Neuron (in vitro differentiated cells): Measurements from ENCODE around the gene VASN.

Experiments
- H2AFZ ChIP-seq: one replicate; pipeline ENCODE4 v1.6.1; 2013; ENCODE audit warnings: low read depth, mild to moderate bottlenecking, inconsistent platforms, low read length, moderate library complexity
- H3K27me3 ChIP-seq: one replicate; pipeline ENCODE4 v1.6.1; 2013; ENCODE audit warnings: low read length; ENCODE audit not compliant: insufficient read depth
- H3K36me3 ChIP-seq: one replicate; pipeline ENCODE4 v1.6.1; 2013; ENCODE audit warnings: low read length; ENCODE audit not compliant: insufficient read depth
- H3K4me1 ChIP-seq: one replicate; pipeline ENCODE4 v1.6.1; 2013; ENCODE audit warnings: low read length; ENCODE audit not compliant: insufficient read depth
- H3K4me3 ChIP-seq: 2 replicates; pipeline ENCODE4 v1.5.1; 2013; ENCODE audit warnings: mild to moderate bottlenecking, low read length, moderate library complexity
- H3K9me3 ChIP-seq: one replicate; pipeline ENCODE4 v1.6.1; 2013; ENCODE audit warnings: low read length

The VASN gene

DNA sequence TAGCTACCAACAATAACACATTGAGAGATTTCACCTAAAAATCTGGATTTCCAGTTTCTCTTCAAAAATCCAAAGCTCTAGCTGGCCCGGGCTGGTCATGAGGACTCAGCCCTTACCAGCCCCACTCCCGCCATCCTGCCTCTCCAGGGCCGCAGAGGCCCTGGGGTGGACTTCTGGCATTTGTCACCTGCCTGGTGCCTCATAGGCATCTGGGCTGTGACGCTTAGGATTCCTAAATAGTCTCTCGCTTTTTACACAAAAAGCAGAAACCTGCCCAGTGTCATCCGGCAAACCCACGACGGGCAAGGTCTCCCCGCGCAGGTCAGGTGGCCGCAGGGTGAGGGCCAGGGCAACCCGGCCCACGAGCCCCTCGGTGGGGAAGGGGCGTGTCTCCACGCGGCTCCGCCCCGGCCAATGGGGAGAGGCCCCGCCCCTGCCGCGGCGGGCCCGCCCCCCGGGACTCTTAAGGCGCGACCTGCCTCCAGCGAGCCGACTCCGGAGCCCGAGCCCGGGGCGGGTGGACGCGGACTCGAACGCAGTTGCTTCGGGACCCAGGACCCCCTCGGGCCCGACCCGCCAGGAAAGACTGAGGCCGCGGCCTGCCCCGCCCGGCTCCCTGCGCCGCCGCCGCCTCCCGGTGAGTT lies at the start of gene VASN:
TSS of gene VASN (plus strand) at position 492 of the 644 bp plus-strand sequence. CDS start 9,030 bp downstream, outside the sequence.
- Histone ChIP-seq H3K9me3 (no peaks in the 10 kb centered on the region), H3K36me3 (no peaks in the 10 kb centered on the region), H3K4me1 (peaks cover 37% of the 10 kb centered on the region), H3K4me3 (peak within 1 kb of the TSS; percentile 47), H3K27me3 (no peaks in the 10 kb centered on the region), H2AFZ (no peak within 1 kb of the TSS)

DNA sequence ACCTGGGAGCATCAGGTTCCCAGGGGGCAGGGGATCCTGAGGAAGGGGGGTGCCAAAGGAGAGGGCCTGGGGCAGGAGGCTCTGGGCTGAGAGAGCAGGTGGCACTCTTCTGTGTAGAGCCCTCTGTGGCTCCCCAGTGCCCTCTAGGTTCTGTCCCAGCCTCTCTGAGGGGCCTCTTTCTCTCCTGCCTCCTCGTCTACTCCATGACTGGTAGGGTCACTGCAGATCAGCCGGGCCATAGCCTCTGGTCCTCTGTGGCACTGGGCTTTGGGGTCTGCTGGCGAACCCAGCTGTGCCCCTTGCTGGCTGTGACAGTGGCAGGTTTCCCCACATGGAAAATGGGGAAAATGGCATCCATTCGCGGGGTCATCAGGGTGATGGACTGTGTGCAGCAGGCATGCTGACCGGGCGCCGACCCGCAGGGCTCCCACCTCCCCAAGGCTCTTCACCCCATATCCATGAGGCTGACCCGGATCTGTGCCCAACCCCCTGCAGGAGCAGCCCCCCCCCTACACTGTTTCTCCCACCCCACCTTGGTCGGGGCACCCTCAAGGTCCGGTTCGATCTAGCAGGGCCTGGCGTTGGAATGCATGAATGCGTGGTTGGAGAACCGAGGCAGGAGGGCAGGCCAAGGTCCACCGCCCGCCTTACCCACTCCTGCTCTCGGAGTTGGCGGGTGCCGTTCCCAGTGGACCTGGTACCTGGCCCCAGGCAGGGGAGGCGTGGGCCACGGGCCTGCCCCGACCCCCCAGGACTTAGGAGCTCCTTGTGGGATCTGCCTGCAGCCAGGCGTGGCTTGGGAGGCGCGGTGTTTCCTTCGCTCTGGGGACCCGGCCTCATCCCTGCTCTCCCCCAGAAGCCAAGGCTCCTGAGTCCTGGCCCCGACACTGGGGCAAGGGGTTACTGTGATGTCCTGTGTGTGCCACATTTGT lies 49.3 kb upstream of the VASN start:
- Histone ChIP-seq H3K4me1 (peaks cover 46% of the 10 kb centered on the region), H3K27me3 (no peaks in the 10 kb centered on the region), H3K9me3 (no peaks in the 10 kb centered on the region), H2AFZ (no peak overlapping the region), H3K4me3 (no peak overlapping the region), H3K36me3 (no peaks in the 10 kb centered on the region)

DNA sequence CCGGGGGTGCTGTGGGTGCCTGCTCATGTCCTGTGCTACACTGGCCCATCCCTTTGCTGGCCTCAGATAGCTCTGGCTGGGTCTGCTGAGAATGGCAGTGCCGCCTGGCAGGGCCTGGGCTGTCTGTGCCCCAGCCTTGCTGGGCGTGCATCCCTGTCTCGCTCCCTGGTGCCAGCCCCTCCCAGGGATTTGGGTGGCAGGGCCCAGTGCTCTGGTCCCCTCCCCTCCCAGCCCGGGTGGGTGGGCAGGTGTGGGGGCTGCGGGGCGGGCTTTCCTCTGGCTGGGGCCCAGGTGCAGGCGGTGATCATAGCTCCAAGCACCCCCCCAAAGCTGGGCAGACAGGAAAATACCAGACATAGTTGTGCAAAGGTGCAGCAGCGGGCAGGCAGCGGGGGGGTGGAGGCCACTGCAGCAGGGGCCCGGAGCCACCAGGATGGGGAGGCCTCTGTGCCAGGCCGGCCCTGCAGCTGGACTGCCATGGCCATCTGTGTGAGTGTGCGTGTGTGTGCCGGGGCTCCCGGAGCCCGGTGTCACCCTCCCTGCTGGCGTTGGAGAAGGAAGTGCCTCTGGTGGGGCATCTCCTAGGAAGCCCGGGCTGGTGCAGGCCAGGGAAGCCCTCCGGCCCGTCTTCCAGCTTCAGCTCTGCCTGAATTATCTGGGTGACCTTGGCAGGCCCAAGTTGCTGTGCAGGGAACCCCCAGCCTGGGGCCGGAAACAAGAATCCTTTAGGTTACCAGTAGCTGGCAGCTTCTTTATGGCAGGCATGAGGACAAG lies 48.4 kb upstream of the VASN start:
- no peaks in the 10 kb centered on the region for H3K36me3 ChIP-seq
- H3K4me1 ChIP-seq: peaks cover 42% of the 10 kb centered on the region
- no peaks in the 10 kb centered on the region for H3K9me3 ChIP-seq
- H2AFZ ChIP-seq: no peak overlapping the region
- H3K27me3 ChIP-seq: no peaks in the 10 kb centered on the region
- H3K4me3 ChIP-seq: no peak overlapping the region

DNA sequence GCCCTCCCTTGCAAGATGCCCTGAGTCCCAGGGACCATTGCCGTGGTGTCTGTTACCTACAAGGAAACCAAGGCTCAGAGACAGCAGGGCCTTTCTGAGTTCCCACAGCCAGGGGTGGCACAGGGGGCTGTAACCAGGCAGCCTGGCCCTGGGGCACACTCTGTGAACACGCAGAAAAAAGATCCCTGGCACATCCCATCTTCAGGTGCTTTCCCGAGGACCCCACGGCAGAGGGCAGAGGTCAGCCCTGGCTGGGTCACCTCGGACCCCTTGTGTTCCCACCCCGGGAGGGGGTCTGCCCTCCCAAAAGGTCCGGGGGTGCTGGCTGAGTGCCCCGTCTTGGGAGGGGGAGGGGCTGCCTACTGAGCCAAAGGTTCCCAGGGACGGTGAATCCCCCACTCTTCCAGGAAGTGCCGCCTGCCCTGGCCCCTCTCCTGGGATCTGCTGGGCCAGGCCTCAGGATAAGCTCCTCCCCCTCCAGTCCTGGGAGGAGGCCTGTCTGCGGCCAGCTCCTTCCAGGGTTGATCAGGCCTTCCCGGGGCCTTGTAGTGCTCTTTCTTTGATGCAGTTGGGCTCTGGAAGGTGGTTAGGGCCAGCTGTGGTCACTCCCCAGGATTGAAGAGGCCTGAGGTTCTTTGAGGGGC lies 47.7 kb upstream of the VASN start:
- H2AFZ ChIP-seq: no peak overlapping the region
- H3K4me1 ChIP-seq: peaks cover 42% of the 10 kb centered on the region
- no peaks in the 10 kb centered on the region for H3K36me3 ChIP-seq
- H3K9me3 ChIP-seq: no peaks in the 10 kb centered on the region
- H3K27me3 ChIP-seq: no peaks in the 10 kb centered on the region
- H3K4me3 ChIP-seq: no peak overlapping the region

DNA sequence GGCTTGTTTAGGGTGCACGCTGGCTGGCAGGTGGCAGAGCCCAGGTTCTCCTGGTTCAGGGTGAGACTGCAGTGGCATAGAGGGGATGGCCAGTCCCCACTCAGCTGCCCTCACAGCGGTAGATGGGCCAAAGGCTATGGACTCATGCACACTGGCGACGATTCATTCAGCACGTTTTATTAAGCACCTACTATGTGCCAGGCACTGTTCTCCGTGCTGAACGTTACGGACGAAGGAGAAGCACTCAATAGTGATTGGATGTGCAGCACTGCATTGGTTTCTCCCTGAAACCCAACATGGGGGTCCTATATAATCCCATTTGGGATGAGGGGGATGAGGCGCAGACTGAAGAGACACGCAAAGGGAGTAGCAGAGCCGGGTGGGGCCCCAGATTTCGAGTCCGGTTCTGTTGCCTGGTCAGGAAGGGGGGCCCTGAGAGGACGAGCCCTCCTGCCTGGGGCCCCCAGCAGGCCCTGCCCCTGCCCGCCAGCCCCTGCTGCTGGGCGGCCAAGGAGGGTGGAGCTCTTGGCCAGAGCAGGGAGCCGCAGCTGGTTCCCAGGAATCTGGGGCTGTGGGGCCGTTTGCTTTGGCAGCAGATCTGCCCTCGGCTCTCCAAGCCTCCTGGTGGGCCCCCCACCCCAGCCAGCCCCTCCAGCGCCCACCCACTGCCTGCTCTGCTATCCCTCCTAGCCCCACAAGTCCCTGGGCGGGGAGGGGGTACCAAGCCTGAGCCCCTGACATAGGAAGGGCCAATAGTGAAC lies 47.0 kb upstream of the VASN start:
- H3K36me3 ChIP-seq: no peaks in the 10 kb centered on the region
- no peak overlapping the region for H3K4me3 ChIP-seq
- no peaks in the 10 kb centered on the region for H3K27me3 ChIP-seq
- H3K4me1 ChIP-seq: peaks cover 40% of the 10 kb centered on the region
- H2AFZ ChIP-seq: no peak overlapping the region
- no peaks in the 10 kb centered on the region for H3K9me3 ChIP-seq

DNA sequence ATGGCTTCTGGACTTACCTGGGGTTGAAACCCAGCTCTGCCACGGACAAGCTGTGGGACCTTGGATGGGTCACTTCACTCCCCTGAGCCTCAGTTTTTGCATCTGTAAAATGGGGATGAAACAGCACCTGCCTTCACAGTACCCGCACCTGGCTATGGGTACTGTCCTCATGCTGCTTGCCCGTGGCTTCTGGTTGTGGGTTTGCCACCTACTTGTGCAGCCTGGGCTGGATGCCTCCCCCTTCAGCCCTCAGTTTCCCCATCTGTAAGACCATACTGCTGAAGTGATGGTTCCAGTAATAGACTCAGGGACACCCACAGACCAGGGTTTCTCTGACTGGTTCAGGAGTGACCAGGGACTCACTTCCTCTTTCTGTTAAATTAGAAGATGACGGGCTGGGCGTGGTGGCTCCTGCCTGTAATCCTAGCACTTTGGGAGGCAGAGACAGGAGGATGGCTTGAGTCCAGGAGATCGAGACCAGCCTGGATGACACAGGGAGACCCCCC lies 46.3 kb upstream of the VASN start:
- H3K4me1 ChIP-seq: peaks cover 37% of the 10 kb centered on the region
- H3K36me3 ChIP-seq: no peaks in the 10 kb centered on the region
- no peak overlapping the region for H2AFZ ChIP-seq
- H3K4me3 ChIP-seq: no peak overlapping the region
- H3K9me3 ChIP-seq: no peaks in the 10 kb centered on the region
- no peaks in the 10 kb centered on the region for H3K27me3 ChIP-seq

DNA sequence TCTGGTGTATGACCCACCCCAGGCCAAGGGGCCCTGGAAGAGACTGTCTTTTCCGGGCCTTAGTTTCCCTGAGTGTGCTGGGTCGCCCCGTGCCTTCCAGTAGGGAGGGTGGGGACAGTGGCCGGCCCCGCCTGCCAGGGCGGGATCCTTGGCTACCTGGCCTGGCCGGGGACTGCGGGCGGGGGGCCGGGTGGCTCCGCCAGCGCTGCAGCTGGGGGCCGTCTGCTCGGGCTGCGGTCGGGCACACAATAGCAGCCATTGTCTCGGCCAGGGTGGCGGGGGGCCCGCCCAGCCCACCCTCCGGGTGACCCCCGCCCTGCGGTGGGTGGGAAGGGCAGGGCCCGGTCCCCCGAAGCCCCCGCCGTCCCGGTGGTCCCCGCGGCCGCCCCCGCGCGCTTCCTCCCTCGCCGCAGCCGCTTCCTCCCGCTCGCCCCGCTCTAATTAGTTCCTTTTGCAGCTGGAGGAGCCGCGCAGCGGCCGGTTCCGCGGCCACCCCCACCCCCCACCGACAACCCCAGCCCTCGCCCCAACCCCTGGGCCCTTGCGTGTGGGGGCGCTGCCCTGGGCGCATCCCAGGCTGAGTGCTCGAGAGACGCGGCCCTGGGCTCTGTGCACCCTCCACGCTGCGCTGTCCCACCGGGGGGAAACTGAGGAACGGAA lies 44.1 kb upstream of the VASN start:
- Histone ChIP-seq H3K9me3 (no peaks in the 10 kb centered on the region), H3K36me3 (peaks cover 2% of the 10 kb centered on the region), H3K4me3 (peak overlapping the region; percentile 55), H2AFZ (peak overlapping the region; percentile 32), H3K4me1 (peaks cover 33% of the 10 kb centered on the region), H3K27me3 (no peaks in the 10 kb centered on the region)

DNA sequence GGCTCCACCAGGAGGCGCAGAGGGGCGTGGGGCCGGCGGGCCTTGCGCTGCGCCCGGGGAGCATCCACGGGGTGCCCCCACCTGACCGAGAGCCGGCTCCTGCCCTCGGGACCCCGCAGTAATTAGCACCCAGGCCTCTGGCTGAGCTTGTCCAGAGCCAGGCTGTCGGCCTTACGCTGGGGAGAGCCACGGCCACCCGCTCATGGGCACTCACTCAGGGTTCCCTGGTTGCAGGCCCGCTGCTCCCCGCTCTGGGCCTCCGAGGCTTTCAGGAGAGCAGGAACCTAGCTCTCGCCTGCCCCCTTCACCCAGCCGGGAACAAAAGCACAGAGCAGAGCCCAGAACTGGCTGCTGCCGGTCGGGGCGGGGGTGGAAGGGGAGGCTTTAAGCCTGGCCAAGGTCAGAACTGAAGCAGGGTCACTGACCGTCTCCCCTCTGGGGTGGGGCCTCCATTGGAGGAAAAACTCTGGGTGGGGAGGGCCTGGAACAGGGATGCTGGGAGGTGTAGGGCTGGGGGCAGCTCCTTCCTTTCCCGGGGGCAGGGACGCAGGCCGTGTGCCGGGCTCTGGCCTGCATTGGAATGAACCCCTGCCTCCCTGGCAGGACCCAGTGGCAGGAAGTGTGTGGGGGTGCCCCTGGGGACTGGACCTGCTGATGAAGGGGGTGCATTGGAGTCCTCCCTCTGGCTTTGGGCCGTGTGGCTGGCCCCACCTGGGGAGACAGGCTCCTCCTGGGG lies 43.4 kb upstream of the VASN start:
- H3K4me3 ChIP-seq: peak overlapping the region; percentile 55

DNA sequence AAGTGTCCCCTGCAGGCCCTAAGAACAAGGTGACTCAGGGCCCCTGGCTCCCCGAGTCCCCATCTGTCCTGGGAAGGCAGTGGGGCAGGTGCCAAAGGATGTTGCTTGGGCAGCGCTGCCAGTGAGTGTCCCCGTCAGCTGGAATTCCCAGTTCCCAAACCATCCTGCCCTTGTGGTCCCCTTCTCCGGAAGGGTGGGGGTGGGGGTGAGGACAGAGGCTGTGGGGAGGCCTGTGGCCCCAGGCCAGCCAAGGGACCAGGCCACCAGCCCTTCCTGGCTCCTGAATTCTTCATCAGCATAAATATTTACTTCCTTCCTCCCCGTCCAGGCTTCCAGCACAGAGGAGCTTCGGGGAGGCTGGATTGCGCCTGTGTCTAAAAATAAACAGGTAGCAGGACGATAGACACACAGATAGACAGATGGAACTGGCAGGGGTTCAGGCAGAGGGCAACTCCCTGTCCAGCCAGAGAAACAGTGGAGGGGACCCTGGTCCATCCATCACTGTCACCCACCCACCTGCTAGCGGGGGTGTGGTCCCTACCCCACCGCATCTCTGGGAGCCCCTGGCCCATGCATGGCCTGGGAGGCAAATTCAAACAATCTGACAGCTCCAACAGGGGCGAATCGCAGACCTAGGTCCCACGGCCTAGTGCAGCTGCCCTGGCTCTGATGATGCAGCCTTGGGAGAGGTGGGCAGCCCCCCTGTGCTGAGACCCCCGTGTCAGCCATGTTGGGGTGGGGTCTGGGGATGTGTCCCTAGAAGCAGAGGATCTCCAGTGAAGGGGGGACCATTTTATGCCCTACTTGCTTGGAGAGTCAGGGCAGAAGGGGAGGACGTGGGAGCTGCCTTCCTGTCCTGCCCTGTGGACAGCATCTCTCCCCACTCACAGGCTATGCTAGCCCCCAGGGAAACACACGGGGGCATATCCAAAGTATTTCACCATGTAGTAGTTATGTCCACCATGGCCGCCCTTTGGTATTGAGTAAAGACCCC lies 42.6 kb upstream of the VASN start:
- H3K9me3 ChIP-seq: no peaks in the 10 kb centered on the region
- H3K4me3 ChIP-seq: no peak overlapping the region
- no peak overlapping the region for H2AFZ ChIP-seq
- H3K36me3 ChIP-seq: peaks cover 11% of the 10 kb centered on the region
- H3K27me3 ChIP-seq: no peaks in the 10 kb centered on the region
- H3K4me1 ChIP-seq: peaks cover 22% of the 10 kb centered on the region

More for the DNA sequence above, 43.4 kb upstream of the VASN start:
- no peaks in the 10 kb centered on the region for H3K9me3 ChIP-seq
- no peaks in the 10 kb centered on the region for H3K27me3 ChIP-seq
- H3K4me1 ChIP-seq: peaks cover 30% of the 10 kb centered on the region
- peaks cover 7% of the 10 kb centered on the region for H3K36me3 ChIP-seq
- H2AFZ ChIP-seq: peak overlapping the region; percentile 32

DNA sequence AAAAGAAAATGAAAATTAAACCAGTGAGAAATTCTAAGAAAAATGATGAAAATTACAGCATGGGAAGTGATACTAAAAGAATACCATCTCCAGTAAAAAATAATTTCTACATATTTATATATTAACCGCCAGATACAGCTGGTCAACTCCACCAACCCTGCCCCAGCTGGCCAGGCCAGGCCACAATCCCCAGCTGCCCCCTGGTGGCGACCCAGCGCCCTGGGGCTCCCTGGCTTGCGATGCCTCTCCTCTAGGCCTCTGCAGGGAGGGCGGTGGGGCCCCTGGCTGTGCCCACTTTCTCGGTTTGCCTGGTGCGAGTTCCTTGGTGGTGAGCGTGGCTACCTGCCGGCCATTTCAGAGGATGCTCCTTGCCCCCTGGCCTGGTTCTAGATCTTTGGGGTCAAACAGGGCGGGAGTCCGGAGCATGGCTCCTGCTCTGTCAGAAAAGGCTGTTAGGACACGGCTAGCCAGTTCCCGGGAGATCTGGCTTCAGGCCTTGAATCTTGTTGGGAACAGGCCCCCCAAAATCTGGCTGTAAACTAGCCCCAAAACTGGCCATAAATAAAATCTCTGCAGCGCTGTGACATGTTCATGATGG lies 41.3 kb upstream of the VASN start:
- Histone ChIP-seq H3K36me3 (peaks cover 20% of the 10 kb centered on the region), H3K4me1 (peaks cover 16% of the 10 kb centered on the region), H3K9me3 (no peaks in the 10 kb centered on the region), H3K4me3 (no peak overlapping the region), H3K27me3 (no peaks in the 10 kb centered on the region), H2AFZ (no peak overlapping the region)
